Transverse colon (tissue), 4 donors: ENCODE data around the gene CPNE4. TPM values are rescaled to one million over a fixed set of nuclear protein-coding genes. Genes with fewer than 3 reads are reported as not detected.

ENCODE experiments used
- DNase-seq: peaks from one replicate; pipeline ENCODE4 v3.0.0-alpha.2; 2019
- H3K27ac ChIP-seq, 4 donors: fragments of 200-600 bp; sonication (generic); 2 replicates each; pipeline ENCODE4 v1.5.1; 2016 to 2018; ENCODE audit warnings: inconsistent platforms in 4 of 4
- H3K27me3 ChIP-seq: fragments of 200-600 bp; sonication (generic); 2 replicates; pipeline ENCODE4 v1.5.1; 2017; ENCODE audit warnings: inconsistent platforms
- H3K36me3 ChIP-seq, 4 donors: fragments of 200-600 bp; sonication (generic); 2 replicates each; pipeline ENCODE4 v1.5.1; 2017 to 2019; ENCODE audit warnings: inconsistent platforms in 4 of 4
- H3K4me1 ChIP-seq, 4 donors: fragments of 200-600 bp; sonication (generic); 2 replicates each; pipeline ENCODE4 v1.5.1; 2017 to 2020; ENCODE audit warnings: inconsistent platforms in 4 of 4
- H3K4me3 ChIP-seq, 4 donors: fragments of 200-600 bp; sonication (generic); 1 replicate in 1 of 4; 2 replicates in 3 of 4; pipeline versions ENCODE4 v1.5.1 to v1.6.1; 2017 to 2019; ENCODE audit warnings: inconsistent platforms in 4 of 4
- H3K9me3 ChIP-seq, 2 donors: fragments of 200-600 bp; sonication (generic); 2 replicates each; pipeline ENCODE4 v1.5.1; 2017 to 2019; ENCODE audit warnings: inconsistent platforms in 2 of 2
- CTCF ChIP-seq, 5 experiments: fragments of 200-600 bp in 3 of 5; fragments of 450-650 bp in 2 of 5; sonication (generic) in 3 of 5; IDR thresholded peaks; 1 replicate in 2 of 5; 2 replicates in 3 of 5; pipeline ENCODE4 v1.5.1; 2016 to 2017; ENCODE audit warnings: antibody characterized with exemption in 5 of 5, inconsistent platforms in 3 of 5, mild to moderate bottlenecking in 2 of 5, moderate library complexity in 1 of 5
- POLR2A ChIP-seq: fragments of 450-650 bp; IDR thresholded peaks from one replicate; pipeline ENCODE4 v1.6.1; 2016; ENCODE audit warnings: antibody characterized with exemption, mild to moderate bottlenecking, moderate library complexity
- WGBS, 2 donors: methylation state at CpG; one replicate each; pipeline ENCODE4 v1.1.5; 2018; ENCODE audit warnings: low coverage in 1 of 2; 5-methylcytosine and 5-hydroxymethylcytosine counted together
- in situ Hi-C, 4 donors: fragments of 200-750 bp; cut with MboI; loops; one replicate each; pipeline versions ENCODE4 v1.15.0 to v1.15.1; 2017; ENCODE audit warnings: low sequenced_read_pairs in 3 of 4, low pct_ligation_motif_present in 1 of 4, low pct_unique_long_range_greater_than_20kb in 1 of 4
- intact Hi-C: fragments of 100-400 bp; cut with DNase I; formaldehyde crosslinking; loops from one replicate; pipeline ENCODE4 v1.15.1; 2023; ENCODE audit warnings: low total_unique reads
- small RNA-seq, 4 donors: library from RNA; depleted of rRNA; stranded (forward); fragments of <200 nt; gene quantifications; one replicate each; pipeline ENCODE3, GENCODE V24; 2016
- total RNA-seq, 4 donors: library from RNA; depleted of rRNA; stranded (reverse); fragments of >200 nt; gene quantifications; one replicate each; pipeline ENCODE4 v1.1.0, GENCODE V29; 2016

The CPNE4 gene
- total RNA-seq, 4 donors from 2014 or later: 0.16 to 1.5 TPM; not detected in 2

GRCh38 chr3:131484496-131485111 is 550.2 kb downstream of the CPNE4 start:
- no peaks in the 10 kb centered on the region for H3K4me1 ChIP-seq
- H3K9me3 ChIP-seq: no peaks in the 10 kb centered on the region
- intact Hi-C loops (no loop called here), in situ Hi-C loops (no loop called here)
- H3K36me3 ChIP-seq: peaks cover 0 to 32% (median 5%) of the 10 kb centered on the region in 4 donors
- H3K4me3 ChIP-seq: no peak overlapping the region
- no peak for DNase-seq
- 78 to 79% methylated on average over 4 of the region's 4 CpGs for WGBS, 2 donors
- no peaks in the 10 kb centered on the region for H3K27me3 ChIP-seq
- H3K27ac ChIP-seq: no peak overlapping the region
- TF ChIP-seq POLR2A (no peak), CTCF (IDR thresholded peaks at IDR 0.05) (no peak)

Small RNA genes within 50 kb of the gene (small RNA-seq; reads per million reads assigned to genes)
- gene AC107027.2: 0 reads per million in 4 donors
- gene MIR5704: 0 reads per million in 4 donors
